ENCODE data around the gene HTD2.
A peak's percentile ranks its signal among the peaks of the same experiment; 100 is the strongest.

The HTD2 gene

GRCh38 chr3:58293516-58293915 lies 12.8 kb upstream of the HTD2 start:
- no peak for DNase-seq

- DNase-seq, result no peak
Measured at GRCh38 chr3:58296269-58296668, 10.1 kb upstream of the HTD2 start.

- DNase-seq, result no peak
Measured at GRCh38 chr3:58296843-58297242, 9.5 kb upstream of the HTD2 start.

- DNase-seq, result no peak
Measured at GRCh38 chr3:58298190-58298589, 8.1 kb upstream of the HTD2 start.

- no peak for DNase-seq
Measured at GRCh38 chr3:58299075-58299474, 7.2 kb upstream of the HTD2 start.

- DNase-seq, result peak; percentile 14
Measured at GRCh38 chr3:58299839-58300516, 6.3 kb upstream of the HTD2 start.

GRCh38 chr3:58307639-58308215 lies 1.4 kb downstream of the HTD2 start:
- peak; percentile 23 for DNase-seq

- DNase-seq, result peak; percentile 2
Measured at GRCh38 chr3:58308728-58309127, 2.4 kb downstream of the HTD2 start.

- DNase-seq, result no peak
Measured at GRCh38 chr3:58317811-58318210, 11.5 kb downstream of the HTD2 start.

GRCh38 chr3:58321791-58322190 lies 15.5 kb downstream of the HTD2 start:
- DNase-seq, result no peak

GRCh38 chr3:58322793-58323192 lies 16.5 kb downstream of the HTD2 start:
- DNase-seq, result no peak

- no peak for DNase-seq
Measured at GRCh38 chr3:58323529-58324390, 17.4 kb downstream of the HTD2 start.

- DNase-seq, result no peak
Measured at GRCh38 chr3:58324391-58325390, 18.4 kb downstream of the HTD2 start.

- DNase-seq, result no peak
Measured at GRCh38 chr3:58325525-58325992, 19.2 kb downstream of the HTD2 start.

GRCh38 chr3:58326267-58326900 lies 20.1 kb downstream of the HTD2 start:
- peak; percentile 55 for DNase-seq

- DNase-seq, result no peak
Measured at GRCh38 chr3:58329150-58329921, 23.0 kb downstream of the HTD2 start.

- no peak for DNase-seq
Measured at GRCh38 chr3:58329922-58330413, 23.6 kb downstream of the HTD2 start.

- DNase-seq, result no peak
Measured at GRCh38 chr3:58331593-58332152, 25.4 kb downstream of the HTD2 start.

- peak; percentile 81 for DNase-seq
Measured at GRCh38 chr3:58332575-58333188, 26.4 kb downstream of the HTD2 start, which contains the start of gene PXK. PXK (plus strand) TSS chr3:58332892; CDS start chr3:58332989, 97 bp downstream.

Data from NCI-H69 (cell line).